GM23338 (cell line): ENCODE data around the gene RGS6. TPM values are rescaled to one million over a fixed set of nuclear protein-coding genes. Genes with fewer than 3 reads are reported as not detected.

ENCODE experiments used
- ATAC-seq: fragments of 200-7000 bp; cut with Tn5 transposase; 3 replicates; pipeline ENCODE4 v1.9.1; 2020
- DNase-seq: peaks from one replicate; pipeline ENCODE4 v3.0.0-alpha.2; 2015; ENCODE audit warnings: low spot score
- H2AFZ ChIP-seq: fragments of 200-600 bp; sonication (generic); 2 replicates; pipeline ENCODE4 v1.8.0; 2016; ENCODE audit warnings: antibody characterized with exemption, mild to moderate bottlenecking, moderate library complexity
- H3F3A ChIP-seq: fragments of 200-600 bp; sonication (generic); replicated peaks from 2 replicates; pipeline ENCODE4 v1.8.0; 2017; ENCODE audit warnings: antibody characterized with exemption, mixed run types, low read depth
- H3K27ac ChIP-seq: fragments of 200-600 bp; sonication (generic); 2 replicates; pipeline ENCODE4 v1.6.1; 2016; ENCODE audit warnings: low read depth
- H3K27me3 ChIP-seq: fragments of 200-600 bp; sonication (generic); 2 replicates; pipeline ENCODE4 v1.8.0; 2016; ENCODE audit warnings: mild to moderate bottlenecking, mixed run types, moderate library complexity; ENCODE audit not compliant: insufficient read depth
- H3K36me3 ChIP-seq: fragments of 200-600 bp; sonication (generic); 2 replicates; pipeline ENCODE4 v1.8.0; 2016; ENCODE audit warnings: mild to moderate bottlenecking; ENCODE audit not compliant: insufficient read depth
- H3K4me1 ChIP-seq: fragments of 200-600 bp; sonication (generic); 2 replicates; pipeline ENCODE4 v1.8.0; 2016; ENCODE audit warnings: mild to moderate bottlenecking, moderate library complexity; ENCODE audit not compliant: insufficient read depth
- H3K4me2 ChIP-seq: fragments of 200-600 bp; sonication (generic); 2 replicates; pipeline ENCODE4 v1.7.1; 2017; ENCODE audit warnings: mixed run types
- H3K4me3 ChIP-seq: fragments of 200-600 bp; sonication (generic); 2 replicates; pipeline ENCODE4 v1.6.1; 2016; ENCODE audit warnings: mixed run types
- H3K79me2 ChIP-seq: fragments of 200-600 bp; sonication (generic); replicated peaks from 2 replicates; pipeline ENCODE4 v1.8.0; 2017; ENCODE audit warnings: mild to moderate bottlenecking; ENCODE audit not compliant: insufficient read depth
- H3K9me2 ChIP-seq: fragments of 200-600 bp; sonication (generic); 2 replicates; pipeline ENCODE4 v1.8.0; 2017; ENCODE audit not compliant: insufficient read depth
- H4K20me1 ChIP-seq: fragments of 200-600 bp; sonication (generic); replicated peaks from 2 replicates; pipeline ENCODE4 v1.8.0; 2017; ENCODE audit warnings: mild to moderate bottlenecking; ENCODE audit not compliant: insufficient read depth
- H3K27ac Mint-ChIP-seq: 2 replicates; pipeline ENCODE4 v1.8.0; 2020; ENCODE audit warnings: inconsistent platforms, mild to moderate bottlenecking, moderate library complexity, mixed read lengths
- H3K27me3 Mint-ChIP-seq: 3 replicates; pipeline ENCODE4 v1.8.0; 2022; ENCODE audit warnings: low read depth, mild to moderate bottlenecking, moderate library complexity, mixed read lengths, inconsistent platforms; ENCODE audit not compliant: insufficient read depth, poor library complexity
- H3K36me3 Mint-ChIP-seq: 3 replicates; pipeline ENCODE4 v1.8.0; 2021; ENCODE audit warnings: low read depth, mild to moderate bottlenecking, inconsistent platforms, moderate library complexity, mixed read lengths
- H3K4me1 Mint-ChIP-seq: 3 replicates; pipeline ENCODE4 v1.8.0; 2020; ENCODE audit warnings: mild to moderate bottlenecking, inconsistent platforms, mixed read lengths
- H3K4me3 Mint-ChIP-seq: 3 replicates; pipeline ENCODE4 v1.8.0; 2021; ENCODE audit warnings: moderate library complexity, mild to moderate bottlenecking, inconsistent platforms, mixed read lengths
- H3K9me3 Mint-ChIP-seq: 3 replicates; pipeline ENCODE4 v1.8.0; 2020; ENCODE audit warnings: moderate library complexity, mild to moderate bottlenecking, inconsistent platforms, mixed read lengths
- CREB1 ChIP-seq: fragments of 250-450 bp; sonication (Bioruptor Pico); IDR thresholded peaks from 2 replicates; pipeline ENCODE4 v1.5.0; 2020; ENCODE audit warnings: low read depth, mild to moderate bottlenecking, moderate library complexity
- ETS1 ChIP-seq: IDR thresholded peaks from 2 replicates; pipeline ENCODE4 v1.6.1; 2016; ENCODE audit warnings: antibody characterized with exemption
- EZH2 ChIP-seq: fragments of 200-600 bp; sonication (generic); IDR thresholded peaks from one replicate; pipeline ENCODE4 v1.8.0; 2017; ENCODE audit warnings: antibody characterized with exemption, mild to moderate bottlenecking, low read depth; ENCODE audit not compliant: unreplicated experiment
- EZH2phosphoT487 ChIP-seq: fragments of 200-600 bp; sonication (generic); IDR thresholded peaks from one replicate; pipeline ENCODE4 v1.8.1; 2018; ENCODE audit warnings: antibody characterized with exemption; ENCODE audit not compliant: unreplicated experiment
- JUNB ChIP-seq: IDR thresholded peaks from one replicate; pipeline ENCODE4 v1.6.1; 2016; ENCODE audit warnings: antibody characterized with exemption; ENCODE audit not compliant: unreplicated experiment
- NANOG ChIP-seq: IDR thresholded peaks from 2 replicates; pipeline ENCODE4 v1.6.1; 2016; ENCODE audit warnings: antibody characterized with exemption, borderline replicate concordance
- POLR2AphosphoS5 ChIP-seq: IDR thresholded peaks from 2 replicates; pipeline ENCODE4 v1.6.1; 2016; ENCODE audit warnings: antibody characterized with exemption, low read depth
- ZNF114 ChIP-seq: fragments of 250-450 bp; sonication (Bioruptor Pico); IDR thresholded peaks from 2 replicates; pipeline ENCODE4 v1.5.0; 2020; ENCODE audit warnings: mild to moderate bottlenecking, moderate library complexity
- ZNF331 ChIP-seq: fragments of 250-450 bp; sonication (Bioruptor Pico); IDR thresholded peaks from 2 replicates; pipeline ENCODE4 v1.5.0; 2020; ENCODE audit warnings: low read depth, mild to moderate bottlenecking, moderate library complexity
- polyA plus RNA-seq: library from polyadenylated mRNA; unstranded; fragments of >200 nt; fragmentation: Nextera tagmentation; extraction: Ambion mirVana; gene quantifications from 2 replicates; pipeline ENCODE4 v1.2.1, GENCODE V29; 2016
- total RNA-seq: library from RNA; depleted of rRNA; stranded (reverse); fragments of >200 nt; shearing (Covaris generic); gene quantifications from 2 replicates; pipeline ENCODE4 v1.2.3, GENCODE V29; 2014
- TF ChIP-seq, protein P1 (sequence below): fragments of 250-450 bp; sonication (Bioruptor Pico); IDR thresholded peaks from 2 replicates; pipeline ENCODE4 v1.5.0; 2020; ENCODE audit warnings: mild to moderate bottlenecking, moderate library complexity
- TF ChIP-seq, protein P2 (sequence below), 2 experiments: fragments of 200-600 bp in 1 of 2; sonication (generic) in 1 of 2; conservative IDR thresholded peaks; 2 replicates each; pipeline versions ENCODE4 v1.5.1 to v1.6.1; 2016 to 2017; ENCODE audit warnings: antibody characterized with exemption in 2 of 2, low read depth in 2 of 2, mild to moderate bottlenecking in 2 of 2, moderate library complexity in 1 of 2

The RGS6 gene
- total and polyA plus RNA-seq, 2 experiments from 2014 or later = 0.66 to 0.83 TPM

DNA sequence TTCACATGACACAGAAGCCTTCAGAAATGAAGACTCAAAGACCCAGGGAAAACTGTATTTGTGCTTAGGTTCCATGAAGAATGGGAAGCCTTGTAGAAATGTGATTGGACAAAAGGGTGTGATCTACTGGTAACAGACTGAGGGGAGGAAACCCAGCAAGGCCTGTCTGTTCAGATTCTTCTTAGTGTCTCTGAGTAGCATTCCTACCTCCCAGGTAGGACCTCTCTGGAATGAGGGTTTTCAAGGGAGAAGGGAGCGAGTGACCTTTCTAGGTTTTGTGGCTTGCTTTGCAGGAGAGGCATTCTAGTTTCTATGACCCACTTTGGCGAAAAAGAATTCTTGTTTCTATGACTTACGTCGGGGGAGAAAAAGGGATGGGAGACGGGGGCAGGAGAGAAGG lies 560.0 kb downstream of the RGS6 start:
- no peak overlapping the region for H3K4me3 Mint-ChIP-seq
- H3K27me3 ChIP-seq = no peaks in the 10 kb centered on the region
- no peaks in the 10 kb centered on the region for H3F3A ChIP-seq
- H3K4me2 ChIP-seq = no peak overlapping the region
- no peaks in the 10 kb centered on the region for H3K27me3 Mint-ChIP-seq
- no peaks in the 10 kb centered on the region for H3K36me3 ChIP-seq
- H3K79me2 ChIP-seq = no peaks in the 10 kb centered on the region
- H3K27ac Mint-ChIP-seq = no peak overlapping the region
- H2AFZ ChIP-seq = no peak overlapping the region
- peaks cover 19% of the 10 kb centered on the region for H3K36me3 Mint-ChIP-seq
- no peak overlapping the region for H3K27ac ChIP-seq
- TF ChIP-seq EZH2 (no peak), NANOG (no peak), ZNF331 (no peak)
- TF ChIP-seq, protein P1, sequence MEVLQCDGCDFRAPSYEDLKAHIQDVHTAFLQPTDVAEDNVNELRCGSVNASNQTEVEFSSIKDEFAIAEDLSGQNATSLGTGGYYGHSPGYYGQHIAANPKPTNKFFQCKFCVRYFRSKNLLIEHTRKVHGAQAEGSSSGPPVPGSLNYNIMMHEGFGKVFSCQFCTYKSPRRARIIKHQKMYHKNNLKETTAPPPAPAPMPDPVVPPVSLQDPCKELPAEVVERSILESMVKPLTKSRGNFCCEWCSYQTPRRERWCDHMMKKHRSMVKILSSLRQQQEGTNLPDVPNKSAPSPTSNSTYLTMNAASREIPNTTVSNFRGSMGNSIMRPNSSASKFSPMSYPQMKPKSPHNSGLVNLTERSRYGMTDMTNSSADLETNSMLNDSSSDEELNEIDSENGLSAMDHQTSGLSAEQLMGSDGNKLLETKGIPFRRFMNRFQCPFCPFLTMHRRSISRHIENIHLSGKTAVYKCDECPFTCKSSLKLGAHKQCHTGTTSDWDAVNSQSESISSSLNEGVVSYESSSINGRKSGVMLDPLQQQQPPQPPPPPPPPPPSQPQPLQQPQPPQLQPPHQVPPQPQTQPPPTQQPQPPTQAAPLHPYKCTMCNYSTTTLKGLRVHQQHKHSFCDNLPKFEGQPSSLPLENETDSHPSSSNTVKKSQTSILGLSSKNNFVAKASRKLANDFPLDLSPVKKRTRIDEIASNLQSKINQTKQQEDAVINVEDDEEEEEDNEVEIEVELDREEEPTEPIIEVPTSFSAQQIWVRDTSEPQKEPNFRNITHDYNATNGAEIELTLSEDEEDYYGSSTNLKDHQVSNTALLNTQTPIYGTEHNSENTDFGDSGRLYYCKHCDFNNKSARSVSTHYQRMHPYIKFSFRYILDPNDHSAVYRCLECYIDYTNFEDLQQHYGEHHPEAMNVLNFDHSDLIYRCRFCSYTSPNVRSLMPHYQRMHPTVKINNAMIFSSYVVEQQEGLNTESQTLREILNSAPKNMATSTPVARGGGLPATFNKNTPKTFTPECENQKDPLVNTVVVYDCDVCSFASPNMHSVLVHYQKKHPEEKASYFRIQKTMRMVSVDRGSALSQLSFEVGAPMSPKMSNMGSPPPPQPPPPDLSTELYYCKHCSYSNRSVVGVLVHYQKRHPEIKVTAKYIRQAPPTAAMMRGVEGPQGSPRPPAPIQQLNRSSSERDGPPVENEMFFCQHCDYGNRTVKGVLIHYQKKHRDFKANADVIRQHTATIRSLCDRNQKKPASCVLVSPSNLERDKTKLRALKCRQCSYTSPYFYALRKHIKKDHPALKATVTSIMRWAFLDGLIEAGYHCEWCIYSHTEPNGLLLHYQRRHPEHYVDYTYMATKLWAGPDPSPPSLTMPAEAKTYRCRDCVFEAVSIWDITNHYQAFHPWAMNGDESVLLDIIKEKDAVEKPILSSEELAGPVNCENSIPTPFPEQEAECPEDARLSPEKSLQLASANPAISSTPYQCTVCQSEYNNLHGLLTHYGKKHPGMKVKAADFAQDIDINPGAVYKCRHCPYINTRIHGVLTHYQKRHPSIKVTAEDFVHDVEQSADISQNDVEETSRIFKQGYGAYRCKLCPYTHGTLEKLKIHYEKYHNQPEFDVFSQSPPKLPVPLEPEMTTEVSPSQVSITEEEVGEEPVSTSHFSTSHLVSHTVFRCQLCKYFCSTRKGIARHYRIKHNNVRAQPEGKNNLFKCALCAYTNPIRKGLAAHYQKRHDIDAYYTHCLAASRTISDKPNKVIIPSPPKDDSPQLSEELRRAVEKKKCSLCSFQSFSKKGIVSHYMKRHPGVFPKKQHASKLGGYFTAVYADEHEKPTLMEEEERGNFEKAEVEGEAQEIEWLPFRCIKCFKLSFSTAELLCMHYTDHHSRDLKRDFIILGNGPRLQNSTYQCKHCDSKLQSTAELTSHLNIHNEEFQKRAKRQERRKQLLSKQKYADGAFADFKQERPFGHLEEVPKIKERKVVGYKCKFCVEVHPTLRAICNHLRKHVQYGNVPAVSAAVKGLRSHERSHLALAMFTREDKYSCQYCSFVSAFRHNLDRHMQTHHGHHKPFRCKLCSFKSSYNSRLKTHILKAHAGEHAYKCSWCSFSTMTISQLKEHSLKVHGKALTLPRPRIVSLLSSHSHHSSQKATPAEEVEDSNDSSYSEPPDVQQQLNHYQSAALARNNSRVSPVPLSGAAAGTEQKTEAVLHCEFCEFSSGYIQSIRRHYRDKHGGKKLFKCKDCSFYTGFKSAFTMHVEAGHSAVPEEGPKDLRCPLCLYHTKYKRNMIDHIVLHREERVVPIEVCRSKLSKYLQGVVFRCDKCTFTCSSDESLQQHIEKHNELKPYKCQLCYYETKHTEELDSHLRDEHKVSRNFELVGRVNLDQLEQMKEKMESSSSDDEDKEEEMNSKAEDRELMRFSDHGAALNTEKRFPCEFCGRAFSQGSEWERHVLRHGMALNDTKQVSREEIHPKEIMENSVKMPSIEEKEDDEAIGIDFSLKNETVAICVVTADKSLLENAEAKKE (CRISPR knock-in tag) = no peak
- no peak for DNase-seq
- peaks cover 3% of the 10 kb centered on the region; the same call in 1 of the 2 replicates for H3K9me2 ChIP-seq
- ATAC-seq = no peak
- no peak overlapping the region for H3K4me3 ChIP-seq
- H4K20me1 ChIP-seq = no peaks in the 10 kb centered on the region
- no peaks in the 10 kb centered on the region for H3K4me1 Mint-ChIP-seq
- H3K4me1 ChIP-seq = no peaks in the 10 kb centered on the region
- H3K9me3 Mint-ChIP-seq = peaks cover 29% of the 10 kb centered on the region

GRCh38 chr14:72495668-72496067 lies 563.4 kb downstream of the RGS6 start:
- H3K36me3 ChIP-seq = no peaks in the 10 kb centered on the region
- H3K4me1 ChIP-seq = no peaks in the 10 kb centered on the region
- H3K27ac ChIP-seq = no peak overlapping the region
- Mint-ChIP-seq H3K36me3 (peaks cover 3% of the 10 kb centered on the region; the same call in 1 of the 3 replicates), H3K27ac (no peak overlapping the region), H3K4me3 (no peak overlapping the region), H3K9me3 (peaks cover 8% of the 10 kb centered on the region; the same call in 2 of the 3 replicates), H3K27me3 (no peaks in the 10 kb centered on the region), H3K4me1 (no peaks in the 10 kb centered on the region)
- H3K4me2 ChIP-seq = no peak overlapping the region
- no peaks in the 10 kb centered on the region for H4K20me1 ChIP-seq
- no peak for DNase-seq
- peaks cover 3% of the 10 kb centered on the region; the same call in 1 of the 2 replicates for H3K9me2 ChIP-seq
- no peaks in the 10 kb centered on the region for H3F3A ChIP-seq
- ATAC-seq = no peak
- no peaks in the 10 kb centered on the region for H3K27me3 ChIP-seq
- no peak overlapping the region for H3K4me3 ChIP-seq
- no peak overlapping the region for H2AFZ ChIP-seq
- H3K79me2 ChIP-seq = no peaks in the 10 kb centered on the region
- TF ChIP-seq ETS1 (no peak), JUNB (no peak), EZH2phosphoT487 (no peak), EZH2 (no peak), ZNF114 (CRISPR knock-in tag) (no peak), POLR2AphosphoS5 (no peak), CREB1 (CRISPR knock-in tag) (no peak)
- TF ChIP-seq, protein P2, sequence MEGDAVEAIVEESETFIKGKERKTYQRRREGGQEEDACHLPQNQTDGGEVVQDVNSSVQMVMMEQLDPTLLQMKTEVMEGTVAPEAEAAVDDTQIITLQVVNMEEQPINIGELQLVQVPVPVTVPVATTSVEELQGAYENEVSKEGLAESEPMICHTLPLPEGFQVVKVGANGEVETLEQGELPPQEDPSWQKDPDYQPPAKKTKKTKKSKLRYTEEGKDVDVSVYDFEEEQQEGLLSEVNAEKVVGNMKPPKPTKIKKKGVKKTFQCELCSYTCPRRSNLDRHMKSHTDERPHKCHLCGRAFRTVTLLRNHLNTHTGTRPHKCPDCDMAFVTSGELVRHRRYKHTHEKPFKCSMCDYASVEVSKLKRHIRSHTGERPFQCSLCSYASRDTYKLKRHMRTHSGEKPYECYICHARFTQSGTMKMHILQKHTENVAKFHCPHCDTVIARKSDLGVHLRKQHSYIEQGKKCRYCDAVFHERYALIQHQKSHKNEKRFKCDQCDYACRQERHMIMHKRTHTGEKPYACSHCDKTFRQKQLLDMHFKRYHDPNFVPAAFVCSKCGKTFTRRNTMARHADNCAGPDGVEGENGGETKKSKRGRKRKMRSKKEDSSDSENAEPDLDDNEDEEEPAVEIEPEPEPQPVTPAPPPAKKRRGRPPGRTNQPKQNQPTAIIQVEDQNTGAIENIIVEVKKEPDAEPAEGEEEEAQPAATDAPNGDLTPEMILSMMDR (conservative IDR thresholded peaks at IDR 0.05; ENCODE audit: low read depth in 2 of 2) = no peak
